KBM-7 (cell line): ENCODE data around the gene OSER1.

Source experiments
- DNase-seq: peaks from one replicate; pipeline ENCODE4 v3.0.0-alpha.2; 2015
- in situ Hi-C: fragments of 300-500 bp; cut with MboI; formaldehyde crosslinking; loops from 2 replicates; pipeline ENCODE4 v1.14.3; 2020; ENCODE audit warnings: low sequenced_read_pairs, low pct_unique_long_range_greater_than_20kb, mixed read lengths

OSER1 gene

GRCh38 chr20:44159125-44159524 is 51.4 kb downstream of the OSER1 start:
- DNase-seq, result no peak
- in situ Hi-C loops, result no loop called here

- DNase-seq, result no peak
- in situ Hi-C loops, result no loop called here
Observed at GRCh38 chr20:44157061-44157460, 53.5 kb downstream of the OSER1 start.

- in situ Hi-C loops, result no loop called here
- DNase-seq, result no peak
Observed at GRCh38 chr20:44154521-44155001, 56.0 kb downstream of the OSER1 start.

GRCh38 chr20:44153636-44154043 is 56.9 kb downstream of the OSER1 start:
- DNase-seq, result no peak
- in situ Hi-C loops, result no loop called here

- in situ Hi-C loops, result no loop called here
- DNase-seq, result no peak
Observed at GRCh38 chr20:44151621-44152416, 58.8 kb downstream of the OSER1 start.

- in situ Hi-C loops, result no loop called here
- no peak for DNase-seq
Observed at GRCh38 chr20:44146272-44146671, 64.3 kb downstream of the OSER1 start.
